IPS-15b (cell line): ENCODE measurements around the gene PSMD14.
"Not testable (repeated sequence)": the region's sequence is repeated elsewhere in the genome, so short reads cannot be mapped to it uniquely, and the experiment has no call there.

Experiments
- H3K27me3 ChIP-seq: one replicate; pipeline ENCODE4 v1.6.1; 2013; ENCODE audit warnings: low read length; ENCODE audit not compliant: control insufficient read depth, insufficient read depth
- H3K36me3 ChIP-seq: one replicate; pipeline ENCODE4 v1.6.1; 2013; ENCODE audit warnings: low read length; ENCODE audit not compliant: control insufficient read depth, insufficient read depth
- H3K4me1 ChIP-seq: one replicate; pipeline ENCODE4 v1.6.1; 2013; ENCODE audit warnings: mild to moderate bottlenecking, low read length; ENCODE audit not compliant: control insufficient read depth, insufficient read depth
- H3K4me3 ChIP-seq: one replicate; pipeline ENCODE4 v1.5.1; 2013; ENCODE audit warnings: low read depth, low read length
- H3K9ac ChIP-seq: one replicate; pipeline ENCODE4 v1.6.1; 2013; ENCODE audit warnings: low read depth, mild to moderate bottlenecking, low read length
- H3K9me3 ChIP-seq: one replicate; pipeline ENCODE4 v1.6.1; 2013; ENCODE audit warnings: mild to moderate bottlenecking, low read length; ENCODE audit not compliant: control insufficient read depth, insufficient read depth

PSMD14 gene

DNA sequence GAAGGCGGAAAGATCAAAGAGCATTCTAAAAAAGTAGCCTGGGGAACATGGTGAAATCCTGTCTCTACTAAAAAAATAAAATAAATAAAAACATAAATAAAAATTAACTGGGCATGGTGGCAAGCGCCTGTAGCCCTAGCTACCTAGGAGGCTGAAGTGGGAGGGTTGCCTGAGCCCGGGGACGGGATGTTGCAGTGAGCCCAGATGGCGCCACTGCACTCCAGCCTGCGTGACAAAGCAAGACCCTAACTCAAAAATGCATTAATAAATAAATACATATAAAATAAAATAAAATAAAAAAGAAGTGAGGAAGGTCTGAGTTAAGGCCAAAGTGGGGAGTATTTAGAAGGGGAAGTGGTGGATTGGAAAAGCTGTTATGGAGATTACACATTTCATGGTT lies 1.3 kb upstream of the PSMD14 start:
- Histone ChIP-seq H3K9me3 (no peaks in the 10 kb centered on the region), H3K27me3 (no peaks in the 10 kb centered on the region), H3K36me3 (no peaks in the 10 kb centered on the region), H3K9ac (no peak overlapping the region), H3K4me3 (no peak overlapping the region), H3K4me1 (no peaks in the 10 kb centered on the region)

DNA sequence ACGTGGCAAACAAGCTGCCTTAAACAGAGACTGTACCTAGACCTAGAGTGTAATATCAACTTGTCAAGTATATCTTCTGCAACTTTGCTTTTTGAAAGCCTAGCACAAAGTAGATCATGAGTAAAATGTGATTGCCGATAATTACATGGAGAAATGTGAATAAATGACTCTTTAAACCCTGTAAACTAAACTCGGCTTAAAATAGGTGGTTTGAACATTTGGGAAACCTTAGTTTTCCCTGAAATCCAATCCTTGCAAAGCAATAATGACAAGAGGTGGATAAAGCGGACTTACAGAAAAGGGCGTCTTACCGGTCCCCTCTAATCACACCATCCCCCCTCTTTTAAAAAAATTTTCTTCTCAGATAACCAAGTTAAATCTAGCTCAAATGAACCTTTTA lies 549 bp upstream of the PSMD14 start:
- no peaks in the 10 kb centered on the region for H3K27me3 ChIP-seq
- H3K4me3 ChIP-seq = peak overlapping the region; percentile 86
- H3K9me3 ChIP-seq = no peaks in the 10 kb centered on the region
- H3K9ac ChIP-seq = peak overlapping the region; percentile 68
- no peaks in the 10 kb centered on the region for H3K36me3 ChIP-seq
- no peaks in the 10 kb centered on the region for H3K4me1 ChIP-seq

DNA sequence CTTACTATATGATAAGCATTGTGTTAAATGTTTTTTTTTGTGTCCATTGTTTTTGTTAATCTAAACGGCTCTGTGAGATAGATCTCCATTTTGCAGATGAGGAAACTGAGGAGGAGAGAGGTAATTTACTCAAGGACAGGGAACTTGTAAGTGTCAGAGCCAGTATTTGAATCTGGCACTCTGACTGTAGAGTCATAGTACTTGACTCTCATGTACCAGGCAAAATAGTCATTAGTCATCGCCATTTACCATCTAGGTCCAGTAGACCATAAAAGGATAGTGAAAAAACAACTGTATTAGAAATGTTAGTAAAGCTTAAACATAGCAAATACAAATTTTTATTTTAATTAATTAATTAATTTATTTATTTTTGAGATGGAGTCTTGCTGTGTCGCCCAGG lies 4.8 kb downstream of the PSMD14 start:
- Histone ChIP-seq H3K36me3 (no peaks in the 10 kb centered on the region), H3K9me3 (no peaks in the 10 kb centered on the region), H3K4me3 (no peak overlapping the region), H3K27me3 (no peaks in the 10 kb centered on the region), H3K9ac (no peak overlapping the region), H3K4me1 (no peaks in the 10 kb centered on the region)

DNA sequence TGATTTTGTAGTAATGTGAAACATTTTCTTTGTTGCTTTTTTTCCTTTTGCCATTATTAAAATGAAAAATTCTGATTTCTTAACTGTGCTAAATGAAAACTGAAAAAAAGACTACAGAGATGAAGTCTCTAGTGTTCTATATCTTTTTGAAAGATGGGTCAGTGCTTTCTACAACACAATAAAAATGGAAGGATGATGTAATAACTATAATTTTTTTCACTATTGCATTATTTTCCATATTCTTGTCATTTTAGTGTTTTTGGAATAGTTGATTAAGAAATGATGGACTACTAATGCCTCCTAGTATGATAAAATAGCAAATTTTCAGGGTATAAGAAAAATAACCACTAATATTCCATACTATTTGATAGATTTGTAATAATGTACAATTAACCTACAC lies 7.2 kb downstream of the PSMD14 start:
- no peak overlapping the region for H3K9ac ChIP-seq
- H3K9me3 ChIP-seq = no peaks in the 10 kb centered on the region
- H3K36me3 ChIP-seq = no peaks in the 10 kb centered on the region
- no peaks in the 10 kb centered on the region for H3K4me1 ChIP-seq
- no peaks in the 10 kb centered on the region for H3K27me3 ChIP-seq
- no peak overlapping the region for H3K4me3 ChIP-seq

DNA sequence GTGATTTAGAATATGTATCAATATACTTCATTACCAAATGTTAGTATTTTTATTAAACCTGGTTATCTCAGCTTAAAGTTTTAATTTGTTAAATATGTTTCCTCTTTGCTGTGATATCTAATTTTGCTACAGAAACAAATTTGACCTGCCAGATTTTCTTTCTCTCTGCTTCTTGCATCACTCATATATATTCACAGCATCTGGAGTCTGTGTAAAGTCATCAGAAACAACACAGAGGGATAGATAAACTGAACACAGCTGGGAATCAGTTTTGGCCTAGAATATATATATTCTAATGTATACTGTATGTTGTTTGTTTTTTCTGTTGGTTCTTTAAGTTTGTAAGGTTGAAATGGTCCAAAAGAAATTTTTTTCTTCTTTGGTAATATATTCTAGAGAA lies 8.5 kb downstream of the PSMD14 start:
- Histone ChIP-seq H3K4me1 (no peaks in the 10 kb centered on the region), H3K9ac (no peak overlapping the region), H3K4me3 (no peak overlapping the region), H3K27me3 (no peaks in the 10 kb centered on the region), H3K36me3 (no peaks in the 10 kb centered on the region), H3K9me3 (no peaks in the 10 kb centered on the region)

DNA sequence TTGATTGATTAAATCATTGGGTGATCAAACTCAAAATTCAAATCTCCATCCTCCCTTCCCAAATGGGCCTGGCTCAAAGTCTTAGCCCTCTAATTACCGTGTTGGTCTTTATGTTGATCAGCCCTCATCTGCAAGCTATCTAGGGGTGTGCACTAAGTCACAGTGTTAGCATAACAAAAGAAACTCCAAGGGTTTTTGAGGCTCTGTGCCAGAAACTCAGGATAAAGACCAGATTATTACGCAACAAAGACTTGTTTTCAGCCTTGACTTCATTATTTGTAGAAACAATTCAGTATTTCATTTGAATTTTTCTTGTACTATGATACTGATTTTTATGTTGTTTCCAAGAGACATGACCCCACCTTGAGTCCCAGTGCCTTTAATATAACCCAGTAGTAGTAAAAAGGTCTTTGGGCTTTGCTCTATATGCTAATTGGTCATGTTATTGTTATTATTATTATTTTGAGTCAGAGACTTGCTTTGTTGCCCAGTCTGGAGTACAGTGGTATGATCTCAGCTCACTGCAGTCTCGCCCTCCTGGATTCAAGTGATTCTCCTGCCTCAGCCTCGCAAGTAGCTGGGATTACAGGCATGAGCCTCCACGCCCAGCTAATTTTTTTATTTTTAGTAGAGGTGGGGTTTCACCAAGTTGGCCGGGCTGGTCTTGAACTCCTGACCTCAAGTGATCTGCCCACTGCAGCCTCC lies 13.9 kb downstream of the PSMD14 start:
- no peak overlapping the region for H3K4me3 ChIP-seq
- no peaks in the 10 kb centered on the region for H3K9me3 ChIP-seq
- peaks cover 2% of the 10 kb centered on the region for H3K4me1 ChIP-seq
- no peaks in the 10 kb centered on the region for H3K27me3 ChIP-seq
- H3K36me3 ChIP-seq = no peaks in the 10 kb centered on the region
- H3K9ac ChIP-seq = no peak overlapping the region

DNA sequence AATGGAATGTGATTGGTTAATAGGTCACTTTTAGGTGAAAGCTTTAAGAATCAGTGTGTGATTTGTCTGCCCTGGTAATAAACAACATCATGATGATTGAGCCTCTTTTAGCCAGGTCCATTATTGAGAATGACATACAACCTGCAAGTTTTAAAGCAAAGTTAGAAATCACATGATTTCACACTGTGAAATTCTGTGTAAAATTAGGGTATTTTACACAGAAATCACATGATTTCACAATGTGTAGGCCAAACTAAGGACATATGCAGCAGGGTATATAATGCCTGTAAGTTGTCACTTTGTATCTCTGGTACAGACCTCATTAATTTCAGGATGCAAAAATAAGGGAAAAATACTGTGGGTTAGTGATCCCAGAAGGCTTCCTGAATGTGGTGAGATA lies 16.7 kb downstream of the PSMD14 start:
- Histone ChIP-seq H3K9me3 (no peaks in the 10 kb centered on the region), H3K4me3 (no peak overlapping the region), H3K9ac (no peak overlapping the region), H3K36me3 (no peaks in the 10 kb centered on the region), H3K4me1 (peaks cover 2% of the 10 kb centered on the region), H3K27me3 (no peaks in the 10 kb centered on the region)

DNA sequence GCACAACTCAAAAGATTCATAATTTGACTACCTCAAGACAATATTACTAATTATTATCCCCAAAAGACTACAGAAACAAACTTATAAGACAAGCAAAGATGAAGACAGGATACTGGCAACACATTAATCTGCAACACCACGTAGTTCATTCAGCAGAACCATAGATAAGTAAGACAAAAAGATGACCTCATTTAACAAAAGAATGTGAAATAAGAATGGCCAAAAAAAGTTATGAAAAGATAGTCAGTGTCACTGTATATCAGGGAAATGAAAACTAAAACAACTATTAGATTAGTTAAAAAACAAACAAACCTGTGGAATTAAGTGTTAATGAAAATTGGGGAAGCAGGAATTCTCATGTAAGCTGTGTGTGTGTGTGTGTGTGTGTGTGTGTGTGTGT lies 19.4 kb downstream of the PSMD14 start:
- no peaks in the 10 kb centered on the region for H3K9me3 ChIP-seq
- H3K27me3 ChIP-seq = no peaks in the 10 kb centered on the region
- no peak overlapping the region for H3K4me3 ChIP-seq
- H3K9ac ChIP-seq = no peak overlapping the region
- H3K4me1 ChIP-seq = no peaks in the 10 kb centered on the region
- H3K36me3 ChIP-seq = no peaks in the 10 kb centered on the region

DNA sequence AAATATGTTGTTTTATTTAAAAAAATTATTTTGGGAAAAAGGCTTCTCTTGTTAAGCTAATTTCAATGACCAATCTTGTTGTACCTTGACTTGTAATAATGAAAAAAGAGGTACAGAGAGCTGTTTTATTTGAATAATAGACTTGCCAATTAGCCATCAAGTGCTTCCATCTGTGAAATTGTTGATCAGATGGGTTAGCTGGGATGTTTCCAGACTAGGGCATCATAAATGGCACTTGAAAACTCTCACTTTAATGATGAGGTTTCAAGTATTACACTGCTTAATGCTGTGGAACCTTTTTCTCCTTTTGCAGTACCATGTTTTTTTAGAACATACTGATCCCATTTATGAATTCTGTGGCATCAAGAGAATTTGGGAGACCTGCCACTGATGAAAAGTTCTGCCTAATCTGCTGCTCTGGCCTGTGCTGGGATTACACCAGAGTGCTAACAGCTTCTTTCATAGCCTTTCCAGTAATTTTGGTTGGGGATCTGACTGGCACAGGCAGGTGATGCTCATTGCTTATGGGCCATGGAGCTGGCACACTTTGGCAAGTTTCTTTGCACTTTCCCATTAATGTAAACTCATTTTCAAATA lies 24.2 kb downstream of the PSMD14 start:
- H3K4me1 ChIP-seq = no peaks in the 10 kb centered on the region
- H3K4me3 ChIP-seq = no peak overlapping the region
- H3K36me3 ChIP-seq = no peaks in the 10 kb centered on the region
- no peaks in the 10 kb centered on the region for H3K27me3 ChIP-seq
- H3K9me3 ChIP-seq = no peaks in the 10 kb centered on the region
- H3K9ac ChIP-seq = no peak overlapping the region

DNA sequence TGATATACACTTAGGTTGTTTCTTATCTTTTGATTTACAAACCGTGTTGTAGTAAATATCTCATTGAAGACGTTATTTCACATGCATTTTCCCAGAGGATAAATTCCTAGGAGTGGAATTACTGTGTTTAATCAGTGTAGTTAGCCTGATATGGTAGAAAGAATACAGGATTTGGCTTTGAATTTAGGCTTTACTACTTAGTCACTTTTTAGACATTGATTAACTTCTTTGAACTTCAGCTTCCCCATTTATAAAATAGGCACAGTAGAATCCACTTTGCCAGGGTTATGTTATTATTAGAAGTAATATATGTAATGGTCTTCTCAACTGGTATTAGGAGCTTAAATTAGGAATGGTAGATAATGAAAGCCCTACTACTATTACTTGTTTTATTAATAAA lies 27.4 kb downstream of the PSMD14 start:
- Histone ChIP-seq H3K9ac (no peak overlapping the region), H3K4me3 (no peak overlapping the region), H3K36me3 (no peaks in the 10 kb centered on the region), H3K9me3 (no peaks in the 10 kb centered on the region), H3K27me3 (no peaks in the 10 kb centered on the region), H3K4me1 (no peaks in the 10 kb centered on the region)

DNA sequence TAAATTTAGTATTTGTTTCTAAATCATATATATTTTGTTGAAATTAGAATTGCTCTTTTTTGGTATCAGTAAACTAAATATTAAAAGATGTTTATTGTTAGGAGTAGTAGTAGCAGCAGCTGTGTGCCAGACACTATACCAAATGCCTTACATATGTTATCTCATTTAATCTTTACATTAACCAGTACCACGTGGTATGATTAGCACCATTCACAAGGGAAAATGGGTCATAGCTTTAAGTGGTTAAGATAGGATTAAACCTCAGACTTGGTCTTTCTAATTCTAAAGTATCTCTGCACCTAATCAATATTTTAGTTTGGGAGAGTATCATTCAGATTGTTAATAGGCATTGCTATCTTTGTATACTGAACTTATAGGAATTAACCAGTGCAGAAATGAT lies 29.0 kb downstream of the PSMD14 start:
- H3K36me3 ChIP-seq = no peaks in the 10 kb centered on the region
- no peaks in the 10 kb centered on the region for H3K4me1 ChIP-seq
- H3K9ac ChIP-seq = no peak overlapping the region
- no peaks in the 10 kb centered on the region for H3K27me3 ChIP-seq
- no peak overlapping the region for H3K4me3 ChIP-seq
- H3K9me3 ChIP-seq = no peaks in the 10 kb centered on the region

DNA sequence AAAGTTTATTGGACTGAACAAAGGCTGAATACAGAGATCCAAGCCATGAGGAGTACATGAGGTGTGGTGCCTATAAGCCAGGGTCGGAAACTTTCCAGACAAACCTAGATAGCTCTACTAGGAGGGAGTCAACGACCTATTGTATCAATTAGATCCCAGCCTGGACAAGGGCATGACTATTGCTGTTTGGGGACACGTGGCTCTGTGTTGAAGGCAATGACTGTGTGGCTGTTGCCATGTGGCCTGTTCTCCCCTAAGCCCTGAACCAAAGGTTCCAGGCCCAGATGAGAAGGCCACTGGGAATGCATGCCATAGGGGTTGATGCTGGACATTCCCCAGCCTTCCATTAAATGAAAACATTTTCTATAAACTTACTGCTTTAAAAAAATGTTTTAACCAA lies 31.3 kb downstream of the PSMD14 start:
- H3K36me3 ChIP-seq, H3K9me3 ChIP-seq, H3K9ac ChIP-seq, H3K4me1 ChIP-seq, H3K27me3 ChIP-seq, H3K4me3 ChIP-seq: not testable (repeated sequence)
